ENCODE data around the gene ATP6V1G3.
"Not testable (repeated sequence)": the region's sequence is repeated elsewhere in the genome, so short reads cannot be mapped to it uniquely, and the experiment has no call there.

The ATP6V1G3 gene

GRCh38 chr1:198540580-198540979, at the start of gene ATP6V1G3:
Gene ATP6V1G3, minus strand, starts transcription at chr1:198540680. Its CDS starts 30 bp downstream, at chr1:198540650.
- no peak for DNase-seq

GRCh38 chr1:198588845-198589244, 48.4 kb upstream of the ATP6V1G3 start:
- DNase-seq, result no peak

GRCh38 chr1:198584163-198584562, 43.7 kb upstream of the ATP6V1G3 start:
- DNase-seq, result no peak

- not testable (repeated sequence) for DNase-seq
Observed at GRCh38 chr1:198583209-198583802, 42.8 kb upstream of the ATP6V1G3 start.

GRCh38 chr1:198577444-198577843, 37.0 kb upstream of the ATP6V1G3 start:
- no peak for DNase-seq

- DNase-seq, result no peak
Observed at GRCh38 chr1:198575798-198576641, 35.5 kb upstream of the ATP6V1G3 start.

- DNase-seq, result no peak
Observed at GRCh38 chr1:198575292-198575691, 34.8 kb upstream of the ATP6V1G3 start.

- DNase-seq, result no peak
Observed at GRCh38 chr1:198574325-198574724, 33.8 kb upstream of the ATP6V1G3 start.

- no peak for DNase-seq
Observed at GRCh38 chr1:198564716-198565115, 24.2 kb upstream of the ATP6V1G3 start.

- DNase-seq, result no peak
Observed at GRCh38 chr1:198564157-198564556, 23.7 kb upstream of the ATP6V1G3 start.

- DNase-seq, result no peak
Observed at GRCh38 chr1:198563583-198563982, 23.1 kb upstream of the ATP6V1G3 start.

GRCh38 chr1:198560161-198560560, 19.7 kb upstream of the ATP6V1G3 start:
- no peak for DNase-seq

- DNase-seq, result no peak
Observed at GRCh38 chr1:198559362-198559761, 18.9 kb upstream of the ATP6V1G3 start.

- DNase-seq, result no peak
Observed at GRCh38 chr1:198558402-198558801, 17.9 kb upstream of the ATP6V1G3 start.

- DNase-seq, result no peak
Observed at GRCh38 chr1:198556971-198557370, 16.5 kb upstream of the ATP6V1G3 start.

- DNase-seq, result no peak
Observed at GRCh38 chr1:198552668-198553416, 12.4 kb upstream of the ATP6V1G3 start.

GRCh38 chr1:198550941-198551524, 10.6 kb upstream of the ATP6V1G3 start:
- no peak for DNase-seq

GRCh38 chr1:198549866-198550265, 9.4 kb upstream of the ATP6V1G3 start:
- DNase-seq, result no peak

- DNase-seq, result no peak
Observed at GRCh38 chr1:198548890-198549289, 8.4 kb upstream of the ATP6V1G3 start.

GRCh38 chr1:198545156-198545555, 4.7 kb upstream of the ATP6V1G3 start:
- DNase-seq, result no peak

GRCh38 chr1:198544265-198544664, 3.8 kb upstream of the ATP6V1G3 start:
- DNase-seq, result no peak

GRCh38 chr1:198543670-198544260, 3.3 kb upstream of the ATP6V1G3 start:
- no peak for DNase-seq

- DNase-seq, result no peak
Observed at GRCh38 chr1:198542632-198543031, 2.2 kb upstream of the ATP6V1G3 start.
